ENCODE data around the gene FZD8. TPM values are rescaled to one million over a fixed set of nuclear protein-coding genes. Genes with fewer than 3 reads are reported as not detected.

The FZD8 gene
- total RNA-seq, 4 donors from 2014 or later = 3.5 to 10.3 (median 6.0) TPM

GRCh38 chr10:35588836-35589235 is 53.3 kb downstream of the FZD8 start:
- TF ChIP-seq POLR2A (IDR thresholded peaks at IDR 0.05) (no peak), POLR2AphosphoS5 (IDR thresholded peaks at IDR 0.05) (no peak), EP300 (IDR thresholded peaks at IDR 0.05) (no peak), CTCF (IDR thresholded peaks at IDR 0.05) (no peak)
- Histone ChIP-seq H3K27ac (no peak overlapping the region), H3K36me3 (no peaks in the 10 kb centered on the region), H3K9me3 (no peaks in the 10 kb centered on the region), H3K4me1 (peaks cover 8% of the 10 kb centered on the region), H3K27me3 (peaks cover 3% of the 10 kb centered on the region), H3K4me3 (no peak overlapping the region)
- DNase-seq (ENCODE audit: low spot score in 2 of 2) = no peak

Other genes with a start within 250 kb of the FZD8 start
- 1 to 10 TPM in 1 of 4 donors, under 1 TPM in 1, not detected in 2; 0.42 to 1.2 TPM for gene GJD4, start 37.0 kb downstream of the FZD8 start, total RNA-seq

Measured in suprapubic skin (tissue), 4 donors.